Activated naive CD8-positive, alpha-beta T cell treated with anti-CD3 and anti-CD28 coated beads for 36 hours (primary cell): ENCODE results near the gene RNPEPL1. TPM values are rescaled to one million over a fixed set of nuclear protein-coding genes. Genes with fewer than 3 reads are reported as not detected.

Source experiments
- DNase-seq: peaks from one replicate; pipeline ENCODE4 v3.0.0; 2021
- H3K27ac Mint-ChIP-seq: one replicate; pipeline ENCODE4 v1.8.0; 2022; ENCODE audit warnings: mild to moderate bottlenecking, moderate library complexity, mixed read lengths
- H3K27me3 Mint-ChIP-seq: one replicate; pipeline ENCODE4 v1.8.0; 2022; ENCODE audit warnings: mild to moderate bottlenecking, mixed read lengths
- H3K36me3 Mint-ChIP-seq: one replicate; pipeline ENCODE4 v1.8.0; 2021; ENCODE audit warnings: mild to moderate bottlenecking, mixed read lengths
- H3K4me1 Mint-ChIP-seq: one replicate; pipeline ENCODE4 v1.8.0; 2021; ENCODE audit warnings: mixed read lengths
- H3K4me3 Mint-ChIP-seq: one replicate; pipeline ENCODE4 v1.8.0; 2022; ENCODE audit warnings: mild to moderate bottlenecking, moderate library complexity, mixed read lengths
- H3K9me3 Mint-ChIP-seq: one replicate; pipeline ENCODE4 v1.8.0; 2022; ENCODE audit warnings: mixed read lengths
- total RNA-seq, 2 experiments: library from RNA; stranded (reverse); gene quantifications; one replicate each; pipeline ENCODE4 v1.2.3, GENCODE V29; 2021

The RNPEPL1 gene
- total RNA-seq, 2 experiments from 2014 or later, result 33.8 to 37.2 TPM

DNA sequence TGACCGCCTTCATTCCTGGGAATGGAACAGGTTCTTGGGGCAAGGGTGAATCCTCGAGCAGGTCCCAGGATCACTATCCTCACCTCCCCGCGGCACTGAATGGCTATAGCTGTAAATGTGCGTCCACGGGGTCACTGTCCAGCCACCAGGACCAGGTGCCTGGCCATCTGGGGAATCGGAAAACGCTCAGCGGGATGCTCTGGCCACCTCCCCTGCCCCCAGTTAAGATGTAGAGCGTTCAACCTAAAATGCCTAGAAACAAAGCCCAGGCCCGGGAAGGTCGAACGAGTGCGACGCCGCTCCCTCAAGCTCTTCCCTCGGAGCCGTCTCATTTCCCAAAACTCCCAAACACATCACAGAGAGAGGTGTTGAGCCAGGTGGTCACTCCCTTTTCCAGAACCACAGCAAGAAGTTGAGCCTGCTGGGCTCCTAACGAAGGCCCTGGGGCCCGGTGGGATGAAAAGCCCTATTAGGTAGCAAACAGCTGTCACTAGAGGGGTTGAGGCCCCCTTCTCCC is 17.5 kb downstream of the RNPEPL1 start:
- Mint-ChIP-seq H3K27me3 (no peaks in the 10 kb centered on the region), H3K27ac (peak overlapping the region; percentile 89), H3K4me3 (peak overlapping the region; percentile 89), H3K9me3 (peaks cover 3% of the 10 kb centered on the region), H3K36me3 (peaks cover 8% of the 10 kb centered on the region), H3K4me1 (peaks cover 43% of the 10 kb centered on the region)
- DNase-seq, result no peak

- Mint-ChIP-seq H3K4me1 (peaks cover 43% of the 10 kb centered on the region), H3K27me3 (no peaks in the 10 kb centered on the region), H3K36me3 (peaks cover 5% of the 10 kb centered on the region), H3K27ac (peak within 1 kb of the TSS; percentile 89), H3K9me3 (no peaks in the 10 kb centered on the region), H3K4me3 (peak within 1 kb of the TSS; percentile 91)
- peak; percentile 98 for DNase-seq
Observed at GRCh38 chr2:240586198-240586918, 18.1 kb downstream of the RNPEPL1 start, which contains the start of gene CAPN10. Gene CAPN10, plus strand, starts transcription at chr2:240586734. Its CDS starts 178 bp downstream, at chr2:240586912.

GRCh38 chr2:240586919-240587800 is 18.9 kb downstream of the RNPEPL1 start:
- H3K4me1 Mint-ChIP-seq, result peaks cover 41% of the 10 kb centered on the region
- peak; percentile 68 for DNase-seq
- H3K36me3 Mint-ChIP-seq, result no peaks in the 10 kb centered on the region

DNA sequence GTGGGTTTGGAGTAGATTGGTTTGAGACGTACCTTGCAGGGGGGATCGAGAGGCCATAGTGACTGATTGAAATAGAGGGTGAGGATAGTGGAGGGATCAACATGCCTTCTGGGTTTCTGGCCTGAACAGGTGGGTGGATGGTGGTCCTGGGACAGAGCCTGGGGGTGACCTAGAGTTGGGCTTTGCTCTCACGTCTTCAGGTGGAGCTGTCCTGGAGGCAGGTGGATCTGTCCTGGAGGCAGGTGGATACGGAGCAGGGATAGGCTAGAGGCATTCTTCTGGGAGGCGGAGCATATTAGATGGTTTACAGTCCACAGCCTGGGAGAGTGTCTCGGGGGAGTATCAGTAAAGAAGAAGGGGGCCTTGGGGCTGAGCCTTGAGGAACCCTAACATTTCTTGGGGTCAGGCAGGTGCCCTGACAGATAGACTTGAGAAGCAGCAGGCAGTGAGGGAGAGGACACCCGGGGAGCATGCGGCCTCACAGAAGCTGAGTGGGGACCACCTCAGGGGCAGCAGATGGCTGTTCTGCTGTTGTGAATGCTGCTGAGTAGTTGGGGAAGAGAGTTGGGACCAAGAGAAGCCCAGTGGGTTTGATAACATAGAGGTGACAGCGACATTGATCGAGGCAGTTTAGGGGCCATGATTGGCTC is 19.8 kb downstream of the RNPEPL1 start:
- Mint-ChIP-seq H3K9me3 (no peaks in the 10 kb centered on the region), H3K27me3 (no peaks in the 10 kb centered on the region), H3K36me3 (no peaks in the 10 kb centered on the region)

More at GRCh38 chr2:240586919-240587800, 18.9 kb downstream of the RNPEPL1 start:
- H3K4me3 Mint-ChIP-seq, result peak overlapping the region; percentile 91
- H3K27me3 Mint-ChIP-seq, result no peaks in the 10 kb centered on the region
- H3K27ac Mint-ChIP-seq, result peak overlapping the region; percentile 84
- H3K9me3 Mint-ChIP-seq, result no peaks in the 10 kb centered on the region

DNA sequence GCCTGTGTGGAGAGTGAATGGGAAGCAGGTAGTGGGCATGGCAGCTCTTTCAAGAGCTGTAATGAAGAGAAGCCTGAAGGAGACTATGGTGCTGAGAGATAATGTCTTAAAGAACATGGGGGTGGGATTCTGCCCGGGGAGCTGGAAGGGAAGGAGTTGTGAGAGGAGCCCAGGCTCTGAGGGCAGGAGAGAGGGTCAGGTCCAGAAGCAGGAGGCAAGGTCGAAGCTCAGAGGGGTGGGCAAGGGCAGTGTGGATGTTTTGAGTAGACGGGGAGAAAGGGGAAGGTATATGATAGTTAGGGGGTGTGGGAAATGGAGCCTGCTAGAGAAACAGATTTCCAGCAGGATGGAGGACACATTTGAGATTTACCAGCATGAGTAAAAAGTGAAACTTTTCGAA is 20.4 kb downstream of the RNPEPL1 start:
- no peak overlapping the region for H3K4me3 Mint-ChIP-seq
- no peak for DNase-seq
- H3K36me3 Mint-ChIP-seq, result no peaks in the 10 kb centered on the region
- H3K27me3 Mint-ChIP-seq, result no peaks in the 10 kb centered on the region
- H3K4me1 Mint-ChIP-seq, result peaks cover 31% of the 10 kb centered on the region
- H3K27ac Mint-ChIP-seq, result no peak overlapping the region
- no peaks in the 10 kb centered on the region for H3K9me3 Mint-ChIP-seq

More for the DNA sequence above, 19.8 kb downstream of the RNPEPL1 start:
- H3K4me3 Mint-ChIP-seq, result peak overlapping the region; percentile 91
- DNase-seq, result no peak
- H3K27ac Mint-ChIP-seq, result peak overlapping the region; percentile 14
- H3K4me1 Mint-ChIP-seq, result peaks cover 34% of the 10 kb centered on the region

- no peak for DNase-seq
- H3K4me1 Mint-ChIP-seq, result peaks cover 29% of the 10 kb centered on the region
- no peaks in the 10 kb centered on the region for H3K36me3 Mint-ChIP-seq
Observed at GRCh38 chr2:240589375-240589774, 21.1 kb downstream of the RNPEPL1 start.

GRCh38 chr2:240589850-240590525 is 21.7 kb downstream of the RNPEPL1 start:
- Mint-ChIP-seq H3K4me1 (peaks cover 23% of the 10 kb centered on the region), H3K4me3 (no peak overlapping the region), H3K27me3 (no peaks in the 10 kb centered on the region), H3K9me3 (no peaks in the 10 kb centered on the region), H3K36me3 (no peaks in the 10 kb centered on the region), H3K27ac (no peak overlapping the region)
- DNase-seq, result no peak

More at GRCh38 chr2:240589375-240589774, 21.1 kb downstream of the RNPEPL1 start:
- no peaks in the 10 kb centered on the region for H3K9me3 Mint-ChIP-seq
- no peak overlapping the region for H3K4me3 Mint-ChIP-seq
- no peaks in the 10 kb centered on the region for H3K27me3 Mint-ChIP-seq
- no peak overlapping the region for H3K27ac Mint-ChIP-seq

GRCh38 chr2:240590681-240591111 is 22.4 kb downstream of the RNPEPL1 start:
- DNase-seq, result no peak

DNA sequence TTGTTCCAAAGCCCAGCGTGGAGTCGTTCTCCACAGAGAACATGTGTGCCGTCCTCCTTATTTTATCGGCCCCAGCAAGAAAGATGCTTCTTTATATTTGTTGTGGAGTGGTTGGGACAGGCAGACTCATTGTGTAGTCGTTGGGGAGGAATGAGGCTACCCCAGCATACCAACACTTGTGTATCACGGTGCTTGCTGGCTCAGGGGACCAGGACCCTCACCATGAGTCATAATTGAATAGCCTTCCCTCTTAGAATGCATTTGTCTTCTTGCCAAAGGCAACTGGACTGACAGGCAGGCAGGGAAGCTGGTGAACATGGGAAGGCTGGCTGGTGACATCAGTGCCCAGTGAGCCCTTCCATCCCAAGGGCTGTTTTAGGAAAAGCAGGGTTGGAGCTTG is 22.9 kb downstream of the RNPEPL1 start:
- Mint-ChIP-seq H3K4me1 (peaks cover 21% of the 10 kb centered on the region), H3K27ac (no peak overlapping the region), H3K9me3 (no peaks in the 10 kb centered on the region), H3K36me3 (no peaks in the 10 kb centered on the region), H3K4me3 (no peak overlapping the region), H3K27me3 (no peaks in the 10 kb centered on the region)
- no peak for DNase-seq

More at GRCh38 chr2:240590681-240591111, 22.4 kb downstream of the RNPEPL1 start:
- H3K36me3 Mint-ChIP-seq, result no peaks in the 10 kb centered on the region
- peaks cover 21% of the 10 kb centered on the region for H3K4me1 Mint-ChIP-seq
- no peaks in the 10 kb centered on the region for H3K27me3 Mint-ChIP-seq
- H3K4me3 Mint-ChIP-seq, result no peak overlapping the region
- no peak overlapping the region for H3K27ac Mint-ChIP-seq
- H3K9me3 Mint-ChIP-seq, result no peaks in the 10 kb centered on the region

DNA sequence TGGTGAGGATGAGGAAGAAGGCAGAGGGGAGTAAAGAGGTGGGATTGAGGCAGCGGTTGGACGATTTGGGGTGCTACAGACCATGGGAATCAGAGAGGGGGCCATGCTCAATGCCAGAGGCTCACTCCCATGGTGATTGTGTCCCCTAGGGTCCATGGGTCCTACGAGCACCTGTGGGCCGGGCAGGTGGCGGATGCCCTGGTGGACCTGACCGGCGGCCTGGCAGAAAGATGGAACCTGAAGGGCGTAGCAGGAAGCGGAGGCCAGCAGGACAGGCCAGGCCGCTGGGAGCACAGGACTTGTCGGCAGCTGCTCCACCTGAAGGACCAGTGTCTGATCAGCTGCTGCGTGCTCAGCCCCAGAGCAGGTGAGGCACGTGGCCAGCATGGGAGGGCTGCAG is 23.5 kb downstream of the RNPEPL1 start:
- Mint-ChIP-seq H3K9me3 (no peaks in the 10 kb centered on the region), H3K4me3 (no peak overlapping the region), H3K36me3 (no peaks in the 10 kb centered on the region), H3K27ac (no peak overlapping the region), H3K27me3 (no peaks in the 10 kb centered on the region), H3K4me1 (peaks cover 21% of the 10 kb centered on the region)
- no peak for DNase-seq

DNA sequence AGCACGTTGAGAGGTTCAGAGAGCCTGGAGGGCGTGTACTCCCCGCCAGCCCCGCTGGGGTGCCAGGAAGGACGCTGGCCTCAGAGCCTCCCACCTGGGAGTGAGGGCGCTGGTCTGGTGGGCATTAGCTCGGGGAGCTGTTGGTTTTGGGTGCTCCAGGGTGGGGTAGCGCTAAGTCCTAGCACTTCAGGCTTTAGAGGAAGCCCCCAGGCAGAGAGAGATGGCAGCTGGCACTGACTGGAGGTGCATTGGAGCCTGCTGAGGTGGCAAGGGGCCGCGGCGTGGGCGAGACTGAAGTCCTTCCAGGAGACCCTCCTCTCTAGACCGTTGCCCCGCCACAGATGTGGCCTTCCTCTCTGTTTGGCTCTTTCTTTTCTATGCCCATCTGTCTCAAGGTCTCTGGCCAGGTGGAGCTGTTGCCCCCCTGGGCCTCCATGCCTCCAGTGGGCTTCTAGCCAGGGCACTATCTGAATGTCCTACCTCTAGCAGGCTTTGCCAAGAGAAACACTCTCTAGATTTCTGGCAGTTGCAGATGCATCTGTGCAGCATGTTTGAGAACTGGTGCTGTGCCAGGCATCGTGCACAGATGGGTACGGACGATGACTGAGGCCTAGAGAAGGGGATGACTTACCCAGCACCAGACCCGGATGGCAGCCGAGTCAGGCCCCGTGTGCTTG is 24.9 kb downstream of the RNPEPL1 start:
- H3K4me3 Mint-ChIP-seq, result no peak overlapping the region
- no peaks in the 10 kb centered on the region for H3K9me3 Mint-ChIP-seq
- no peaks in the 10 kb centered on the region for H3K27me3 Mint-ChIP-seq
- no peak overlapping the region for H3K27ac Mint-ChIP-seq
- no peak for DNase-seq
- H3K4me1 Mint-ChIP-seq, result peaks cover 14% of the 10 kb centered on the region
- H3K36me3 Mint-ChIP-seq, result no peaks in the 10 kb centered on the region

GRCh38 chr2:240593703-240594451 is 25.6 kb downstream of the RNPEPL1 start:
- Mint-ChIP-seq H3K27me3 (no peaks in the 10 kb centered on the region), H3K4me1 (peaks cover 7% of the 10 kb centered on the region), H3K9me3 (no peaks in the 10 kb centered on the region), H3K27ac (no peak overlapping the region), H3K4me3 (no peak overlapping the region), H3K36me3 (no peaks in the 10 kb centered on the region)
- no peak for DNase-seq
